Heart right ventricle (tissue), 16 donors: Measurements from ENCODE around the gene PRR15. TPM values are rescaled to one million over a fixed set of nuclear protein-coding genes. Genes with fewer than 3 reads are reported as not detected.
A peak's percentile ranks its signal among the peaks of the same experiment; 100 is the strongest.

Experiments
- ATAC-seq, 8 donors: fragments of 200-7000 bp; cut with Tn5 transposase; one replicate each; pipeline ENCODE4 v1.9.1; 2020; ENCODE audit warnings: mild to moderate bottlenecking in 8 of 8, moderate library complexity in 8 of 8, moderate number of reproducible peaks in 1 of 8
- DNase-seq, 2 donors: peaks; one replicate each; pipeline ENCODE4 v3.0.0-alpha.2; 2020
- H3K27ac ChIP-seq, 10 donors: fragments of 200-600 bp; sonication (generic) in 2 of 10; one replicate each; pipeline versions ENCODE4 v1.5.0 to v1.8.0; 2020 to 2022; ENCODE audit warnings: mild to moderate bottlenecking in 3 of 10
- H3K27me3 ChIP-seq, 7 donors: fragments of 200-600 bp; one replicate each; pipeline ENCODE4 v1.8.0; 2021 to 2022; ENCODE audit warnings: mild to moderate bottlenecking in 2 of 7
- H3K36me3 ChIP-seq, 9 donors: fragments of 200-600 bp; sonication (generic) in 1 of 9; one replicate each; pipeline versions ENCODE4 v1.5.0 to v1.8.0; 2020 to 2022; ENCODE audit warnings: mild to moderate bottlenecking in 2 of 9
- H3K4me1 ChIP-seq, 9 donors: fragments of 200-600 bp; sonication (generic) in 1 of 9; one replicate each; pipeline versions ENCODE4 v1.5.0 to v1.8.0; 2020 to 2022; ENCODE audit warnings: mild to moderate bottlenecking in 4 of 9
- H3K4me3 ChIP-seq, 10 donors: fragments of 200-600 bp; sonication (generic) in 2 of 10; one replicate each; pipeline versions ENCODE4 v1.5.0 to v1.8.0; 2020 to 2022; ENCODE audit warnings: mild to moderate bottlenecking in 7 of 10, moderate library complexity in 2 of 10
- H3K9me3 ChIP-seq, 11 donors: fragments of 200-600 bp in 10 of 11; sonication (generic) in 2 of 11; one replicate each; pipeline versions ENCODE4 v1.5.0 to v1.8.0; 2013 to 2022; ENCODE audit warnings: mild to moderate bottlenecking in 2 of 11, control low read depth in 1 of 11, moderate library complexity in 1 of 11
- CTCF ChIP-seq, 9 donors: fragments of 200-600 bp; sonication (generic) in 2 of 9; IDR thresholded peaks; one replicate each; pipeline versions ENCODE4 v1.5.0 to v1.8.0; 2021 to 2022; ENCODE audit warnings: antibody characterized with exemption in 9 of 9, mild to moderate bottlenecking in 5 of 9, moderate library complexity in 1 of 9
- WGBS, 2 donors: extraction: QIAGEN DNeasy Blood & Tissue Kit; methylation state at CpG; one replicate each; pipeline ENCODE4 v1.1.7; 2013; ENCODE audit warnings: inconsistent platforms in 1 of 2; 5-methylcytosine and 5-hydroxymethylcytosine counted together
- intact Hi-C, 10 donors: fragments of 100-400 bp; cut with DNase I; formaldehyde crosslinking; loops; one replicate each; pipeline versions ENCODE4 v1.11.1 to v1.14.2; 2022
- polyA plus RNA-seq, 2 donors: library from polyadenylated mRNA; stranded (reverse); fragments of 200-250 nt; gene quantifications; one replicate each; pipeline ENCODE4 v1.2.3, GENCODE V29; 2013
- total RNA-seq, 10 donors: library from RNA; stranded (reverse); fragmentation: NEBNext Ultra II Directional in 3 of 10; extraction: Animal tissue kit (Norgen Biotek cat#: 25700) in 3 of 10; gene quantifications; one replicate each; pipeline versions ENCODE4 v1.2.1 to v1.2.4, GENCODE V29; 2021 to 2023
- donor health status: Arrhythmogenic right ventricular cardiomyopathy.
- donor health status: ischemic (EF 13 %, LVEDD 7.1; RV severe dilation, severe dysfunction).
- donor health status: healthy with polysubstance abuse.
- donor health status: DM: no; HTN: yes; CAD: no.
- donor health status: DM: no; HTN: no; CAD: no.
- donor health status: ischemic (EF 25% LVEDD 6.9; RV normal size, moderate dysfunction).
- donor health status: ischemic (EF 25% LVEDD 5.7; RV mildly dilated, moderate dysfunction).
- donor health status: healthy.
- donor health status: DM: yes; HTN: yes; CAD: no.
- donor health status: Ischemic cardiomyopathy.
- donor health status: ischemic (EF 35%, LVEDD 5.7; RV mildly dilated, moderate dysfunction).
- donor health status: nonischemic (EF 11% LVEDD 7.7; RV severe dilation, severe dysfunction).
- donor health status: DM: yes; HTN: yes; CAD: no.
- donor health status: PGD.
- donor health status: ischemic (EF 29% LVEDD 5.4; RV normal size, mild dysfunction).
- donor health status: nonischemic (EF 23%, LVEDD 6.1; RV moderate dilation, normal function).

PRR15 gene
- total and polyA plus RNA-seq, 12 donors = 0.14 to 0.49 (median 0.26) TPM; not detected in 5

GRCh38 chr7:29557954-29558353 is 5.7 kb upstream of the PRR15 start:
- DNase-seq = no peak
- intact Hi-C loops = no loop called here
- Histone ChIP-seq H3K27ac (no peak overlapping the region), H3K9me3 (no peaks in the 10 kb centered on the region), H3K36me3 (no peaks in the 10 kb centered on the region), H3K4me1 (peaks cover 0 to 5% (median 0%) of the 10 kb centered on the region in 9 donors), H3K4me3 (no peak overlapping the region), H3K27me3 (peaks cover 0 to 44% (median 25%) of the 10 kb centered on the region in 7 donors)
- peak in 1 of 8 donors; percentile 25 for ATAC-seq
- no peak for TF ChIP-seq CTCF (IDR thresholded peaks at IDR 0.05)
- WGBS, 2 donors = 50 to 68% methylated on average over 3 of the region's 3 CpGs

GRCh38 chr7:29561271-29561670 is 2.4 kb upstream of the PRR15 start:
- peaks cover 16 to 36% (median 30%) of the 10 kb centered on the region in 9 donors for H3K4me1 ChIP-seq
- TF ChIP-seq CTCF (IDR thresholded peaks at IDR 0.05) = no peak
- ATAC-seq (no peak), DNase-seq (no peak)
- H3K9me3 ChIP-seq = no peaks in the 10 kb centered on the region
- peaks cover 0 to 74% (median 46%) of the 10 kb centered on the region in 7 donors for H3K27me3 ChIP-seq
- intact Hi-C loops = no loop called here
- H3K27ac ChIP-seq = no peak overlapping the region
- H3K4me3 ChIP-seq = no peak overlapping the region
- 88% methylated on average over 7 of the region's 7 CpGs for WGBS, 2 donors
- H3K36me3 ChIP-seq = no peaks in the 10 kb centered on the region

- intact Hi-C loops = no loop called here
- Histone ChIP-seq H3K27ac (no peak overlapping the region), H3K4me1 (peaks cover 16 to 41% (median 34%) of the 10 kb centered on the region in 9 donors), H3K4me3 (peak overlapping the region in 1 of 10 donors; percentile 69), H3K36me3 (no peaks in the 10 kb centered on the region), H3K9me3 (no peaks in the 10 kb centered on the region), H3K27me3 (peaks cover 0 to 79% (median 56%) of the 10 kb centered on the region in 7 donors)
- no peak for TF ChIP-seq CTCF (IDR thresholded peaks at IDR 0.05)
- DNase-seq = no peak
- WGBS, 2 donors = 80 to 83% methylated on average over 6 of the region's 6 CpGs
- ATAC-seq = no peak
Observed at GRCh38 chr7:29562307-29562706, 1.3 kb upstream of the PRR15 start.

- peak; percentile 32 to 56 for DNase-seq
- intact Hi-C loops = no loop called here
- ATAC-seq = peak; percentile 50 to 86 (median 75)
- Histone ChIP-seq H3K4me3 (peak overlapping the region; percentile 42 to 69 (median 57)), H3K9me3 (no peaks in the 10 kb centered on the region), H3K4me1 (peaks cover 16 to 41% (median 34%) of the 10 kb centered on the region in 9 donors), H3K27me3 (peaks cover 0 to 100% (median 65%) of the 10 kb centered on the region in 7 donors), H3K36me3 (no peaks in the 10 kb centered on the region), H3K27ac (peak overlapping the region in 3 of 10 donors; percentile 30 to 56 (median 35))
- TF ChIP-seq CTCF (IDR thresholded peaks at IDR 0.05) = no peak
- WGBS, 2 donors = 0% methylated on average over 48 of the region's 48 CpGs
Observed at GRCh38 chr7:29564496-29565223, 1.0 kb downstream of the PRR15 start.
